Chondrocyte (in vitro differentiated cells): Measurements from ENCODE around the gene BLOC1S3. TPM values are rescaled to one million over a fixed set of nuclear protein-coding genes. Genes with fewer than 3 reads are reported as not detected.
A peak's percentile ranks its signal among the peaks of the same experiment; 100 is the strongest.

Experiments used
- DNase-seq: peaks from one replicate; pipeline ENCODE4 v3.0.0; 2021; ENCODE audit warnings: mixed read lengths, low spot score
- H3K27ac Mint-ChIP-seq: one replicate; pipeline ENCODE4 v1.8.0; 2021; ENCODE audit warnings: mild to moderate bottlenecking, moderate library complexity, mixed read lengths; ENCODE audit not compliant: unreplicated experiment
- H3K27me3 Mint-ChIP-seq: 2 replicates; pipeline ENCODE4 v1.8.0; 2021; ENCODE audit warnings: low read depth, mixed read lengths
- H3K36me3 Mint-ChIP-seq: 2 replicates; pipeline ENCODE4 v1.8.0; 2021; ENCODE audit warnings: low read depth, mixed read lengths
- H3K4me1 Mint-ChIP-seq: 2 replicates; pipeline ENCODE4 v1.8.0; 2021; ENCODE audit warnings: low read depth, mild to moderate bottlenecking, mixed read lengths
- H3K4me3 Mint-ChIP-seq: one replicate; pipeline ENCODE4 v1.8.0; 2021; ENCODE audit warnings: mild to moderate bottlenecking, moderate library complexity, mixed read lengths; ENCODE audit not compliant: unreplicated experiment
- H3K9me3 Mint-ChIP-seq: 2 replicates; pipeline ENCODE4 v1.8.0; 2021; ENCODE audit warnings: low read depth, mixed read lengths
- CTCF ChIP-seq: fragments of 200-600 bp; sonication (generic); IDR thresholded peaks from 2 replicates; pipeline ENCODE4 v1.5.0; 2021; ENCODE audit warnings: antibody characterized with exemption, mild to moderate bottlenecking, moderate library complexity
- total RNA-seq: library from RNA; stranded (reverse); gene quantifications from 3 replicates; pipeline ENCODE4 v1.2.1, GENCODE V29; 2021

Gene BLOC1S3
- total RNA-seq, 1 donor from 2014 or later = 21.0 TPM

- Mint-ChIP-seq H3K27ac (no peak overlapping the region), H3K4me1 (peaks cover 7% of the 10 kb centered on the region), H3K27me3 (no peaks in the 10 kb centered on the region), H3K4me3 (no peak overlapping the region), H3K9me3 (peaks cover 7% of the 10 kb centered on the region), H3K36me3 (peaks cover 10% of the 10 kb centered on the region)
- TF ChIP-seq CTCF = no peak
- DNase-seq = no peak
These were observed 12.8 kb downstream of the BLOC1S3 start for GRCh38 chr19:45191375-45191774.

- no peak for TF ChIP-seq CTCF
- Mint-ChIP-seq H3K4me1 (no peaks in the 10 kb centered on the region), H3K27me3 (no peaks in the 10 kb centered on the region), H3K4me3 (no peak overlapping the region), H3K36me3 (peaks cover 6% of the 10 kb centered on the region), H3K9me3 (no peaks in the 10 kb centered on the region), H3K27ac (no peak overlapping the region)
- DNase-seq = no peak
These were observed 17.2 kb downstream of the BLOC1S3 start for GRCh38 chr19:45195764-45196163.

- peak; percentile 77 for TF ChIP-seq CTCF
- no peaks in the 10 kb centered on the region for H3K27me3 Mint-ChIP-seq
- H3K4me3 Mint-ChIP-seq = no peak overlapping the region
- H3K4me1 Mint-ChIP-seq = no peaks in the 10 kb centered on the region
- DNase-seq = no peak
- peaks cover 3% of the 10 kb centered on the region for H3K36me3 Mint-ChIP-seq
- H3K27ac Mint-ChIP-seq = no peak overlapping the region
- no peaks in the 10 kb centered on the region for H3K9me3 Mint-ChIP-seq
These were observed 22.0 kb downstream of the BLOC1S3 start for GRCh38 chr19:45200568-45200967.

GRCh38 chr19:45202637-45203036 lies 24.1 kb downstream of the BLOC1S3 start:
- no peak overlapping the region for H3K4me3 Mint-ChIP-seq
- DNase-seq = no peak
- no peaks in the 10 kb centered on the region for H3K4me1 Mint-ChIP-seq
- no peak for TF ChIP-seq CTCF
- H3K9me3 Mint-ChIP-seq = no peaks in the 10 kb centered on the region
- H3K27me3 Mint-ChIP-seq = no peaks in the 10 kb centered on the region
- H3K36me3 Mint-ChIP-seq = peaks cover 3% of the 10 kb centered on the region
- H3K27ac Mint-ChIP-seq = no peak overlapping the region

GRCh38 chr19:45205810-45206209 lies 27.2 kb downstream of the BLOC1S3 start:
- DNase-seq = no peak
- no peak overlapping the region for H3K4me3 Mint-ChIP-seq
- H3K36me3 Mint-ChIP-seq = peaks cover 3% of the 10 kb centered on the region
- no peaks in the 10 kb centered on the region for H3K27me3 Mint-ChIP-seq
- TF ChIP-seq CTCF = no peak
- no peak overlapping the region for H3K27ac Mint-ChIP-seq
- H3K9me3 Mint-ChIP-seq = no peaks in the 10 kb centered on the region
- H3K4me1 Mint-ChIP-seq = peaks cover 5% of the 10 kb centered on the region
